Smooth muscle cell (in vitro differentiated cells): ENCODE results near the gene CLCN2. TPM values are rescaled to one million over a fixed set of nuclear protein-coding genes. Genes with fewer than 3 reads are reported as not detected.
A peak's percentile ranks its signal among the peaks of the same experiment; 100 is the strongest.

Source experiments
- DNase-seq: peaks from one replicate; lab custom pipeline; 2025; ENCODE audit not compliant: unreplicated experiment; lab: John Stamatoyannopoulos, UW
- H2AFZ ChIP-seq: fragments of 200-600 bp; sonication (generic); 2 replicates; pipeline ENCODE4 v1.6.0; 2016; ENCODE audit warnings: antibody characterized with exemption, low read depth, mild to moderate bottlenecking
- H3F3A ChIP-seq: fragments of 200-600 bp; sonication (generic); 2 replicates; pipeline ENCODE4 v1.6.0; 2017; ENCODE audit warnings: antibody characterized with exemption, low read depth
- H3K27ac ChIP-seq: fragments of 200-600 bp; sonication (generic); 2 replicates; pipeline ENCODE4 v1.5.1; 2016; ENCODE audit warnings: low read depth, mild to moderate bottlenecking
- H3K27me3 ChIP-seq: fragments of 200-600 bp; sonication (generic); 2 replicates; pipeline ENCODE4 v1.6.1; 2016; ENCODE audit warnings: low read depth, mild to moderate bottlenecking
- H3K36me3 ChIP-seq: fragments of 200-600 bp; sonication (generic); 2 replicates; pipeline ENCODE4 v1.5.1; 2016; ENCODE audit warnings: low read depth
- H3K4me1 ChIP-seq: fragments of 200-600 bp; sonication (generic); 2 replicates; pipeline ENCODE4 v1.5.1; 2016; ENCODE audit warnings: low read depth
- H3K4me2 ChIP-seq: fragments of 200-600 bp; sonication (generic); 2 replicates; pipeline ENCODE4 v1.6.0; 2016; ENCODE audit warnings: mild to moderate bottlenecking
- H3K4me3 ChIP-seq: fragments of 200-600 bp; sonication (generic); 2 replicates; pipeline ENCODE4 v1.5.1; 2016; ENCODE audit warnings: mild to moderate bottlenecking
- H3K79me2 ChIP-seq: fragments of 200-600 bp; sonication (generic); 2 replicates; pipeline ENCODE4 v1.6.0; 2016; ENCODE audit warnings: low read depth, mild to moderate bottlenecking
- H3K9ac ChIP-seq: fragments of 200-600 bp; sonication (generic); 2 replicates; pipeline ENCODE4 v1.6.0; 2016; ENCODE audit warnings: low read depth
- H3K9me3 ChIP-seq: fragments of 200-600 bp; sonication (generic); replicated peaks from 2 replicates; pipeline ENCODE4 v1.5.1; 2016; ENCODE audit warnings: low read depth
- H4K20me1 ChIP-seq: fragments of 200-600 bp; sonication (generic); 2 replicates; pipeline ENCODE4 v1.6.0; 2016; ENCODE audit warnings: low read depth
- WGBS: methylation state at CpG from one replicate; pipeline ENCODE4 v1.1.7; 2016; ENCODE audit warnings: low lambda C conversion rate; 5-methylcytosine and 5-hydroxymethylcytosine counted together
- polyA plus RNA-seq: library from polyadenylated mRNA; unstranded; fragments of >200 nt; fragmentation: Nextera tagmentation; extraction: Ambion mirVana; gene quantifications from 2 replicates; pipeline ENCODE4 v1.2.1, GENCODE V29; 2016
- total RNA-seq: library from RNA; depleted of rRNA; stranded (reverse); fragments of >200 nt; gene quantifications from 2 replicates; pipeline ENCODE4 v1.2.3, GENCODE V29; 2014
- TF ChIP-seq, protein P1 (sequence below): fragments of 200-600 bp; sonication (generic); IDR thresholded peaks from 2 replicates; pipeline ENCODE4 v1.5.1; 2017; ENCODE audit warnings: borderline replicate concordance, mild to moderate bottlenecking, antibody characterized with exemption; ENCODE audit not compliant: insufficient read depth, poor library complexity, severe bottlenecking

The CLCN2 gene
- total and polyA plus RNA-seq, 2 experiments from 2014 or later: 4.1 to 4.5 TPM

- H3K27me3 ChIP-seq: no peaks in the 10 kb centered on the region
- no peaks in the 10 kb centered on the region for H3K4me1 ChIP-seq
- TF ChIP-seq, protein P1, sequence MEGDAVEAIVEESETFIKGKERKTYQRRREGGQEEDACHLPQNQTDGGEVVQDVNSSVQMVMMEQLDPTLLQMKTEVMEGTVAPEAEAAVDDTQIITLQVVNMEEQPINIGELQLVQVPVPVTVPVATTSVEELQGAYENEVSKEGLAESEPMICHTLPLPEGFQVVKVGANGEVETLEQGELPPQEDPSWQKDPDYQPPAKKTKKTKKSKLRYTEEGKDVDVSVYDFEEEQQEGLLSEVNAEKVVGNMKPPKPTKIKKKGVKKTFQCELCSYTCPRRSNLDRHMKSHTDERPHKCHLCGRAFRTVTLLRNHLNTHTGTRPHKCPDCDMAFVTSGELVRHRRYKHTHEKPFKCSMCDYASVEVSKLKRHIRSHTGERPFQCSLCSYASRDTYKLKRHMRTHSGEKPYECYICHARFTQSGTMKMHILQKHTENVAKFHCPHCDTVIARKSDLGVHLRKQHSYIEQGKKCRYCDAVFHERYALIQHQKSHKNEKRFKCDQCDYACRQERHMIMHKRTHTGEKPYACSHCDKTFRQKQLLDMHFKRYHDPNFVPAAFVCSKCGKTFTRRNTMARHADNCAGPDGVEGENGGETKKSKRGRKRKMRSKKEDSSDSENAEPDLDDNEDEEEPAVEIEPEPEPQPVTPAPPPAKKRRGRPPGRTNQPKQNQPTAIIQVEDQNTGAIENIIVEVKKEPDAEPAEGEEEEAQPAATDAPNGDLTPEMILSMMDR: no peak
- peaks cover 44% of the 10 kb centered on the region for H3K36me3 ChIP-seq
- H3K9me3 ChIP-seq: no peaks in the 10 kb centered on the region
- H3K4me3 ChIP-seq: no peak overlapping the region
- 96% methylated on average over 21 of the region's 21 CpGs for WGBS
- H3K79me2 ChIP-seq: peaks cover 60% of the 10 kb centered on the region
- H3F3A ChIP-seq: peaks cover 40% of the 10 kb centered on the region
- DNase-seq: no peak
- H3K4me2 ChIP-seq: no peak overlapping the region
- H3K9ac ChIP-seq: no peak overlapping the region
- H2AFZ ChIP-seq: no peak overlapping the region
- no peak overlapping the region for H3K27ac ChIP-seq
- H4K20me1 ChIP-seq: peaks cover 99% of the 10 kb centered on the region
Observed at GRCh38 chr3:184327171-184327570, 34.2 kb downstream of the CLCN2 start.

DNA sequence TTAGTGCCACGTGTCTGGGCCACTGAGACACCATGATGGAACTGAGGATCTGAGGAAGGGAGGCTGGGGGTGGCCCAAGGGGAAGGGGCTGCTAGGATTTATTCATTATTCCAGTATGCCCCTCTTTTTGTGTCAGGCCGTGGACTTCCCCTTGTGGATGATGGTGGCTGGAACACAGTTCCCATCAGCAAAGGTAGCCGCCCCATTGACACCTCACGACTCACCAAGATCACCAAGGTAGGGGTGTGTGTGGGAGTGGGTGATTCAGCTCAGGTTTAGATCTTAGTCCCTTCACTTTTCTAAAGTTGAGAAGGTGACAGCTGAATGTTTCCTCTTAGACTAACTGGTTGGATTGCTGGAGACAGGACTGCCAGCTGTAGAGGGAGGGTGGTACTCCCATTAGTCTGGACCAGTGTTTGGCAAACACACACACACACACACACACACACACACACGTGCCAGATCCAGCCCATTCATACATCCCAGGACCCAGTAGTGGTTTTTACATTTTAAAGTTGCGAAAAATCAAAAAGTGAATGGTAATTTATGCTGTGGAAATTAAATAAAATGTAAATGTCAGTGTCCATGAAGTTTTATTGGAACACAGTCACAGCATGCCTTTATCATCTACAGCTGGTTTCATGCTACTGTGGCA, 35.6 kb downstream of the CLCN2 start:
- TF ChIP-seq, protein P1: no peak
- 91% methylated on average over 6 of the region's 6 CpGs for WGBS
- Histone ChIP-seq H3F3A (peaks cover 27% of the 10 kb centered on the region), H3K27me3 (no peaks in the 10 kb centered on the region), H3K4me1 (no peaks in the 10 kb centered on the region), H4K20me1 (peaks cover 99% of the 10 kb centered on the region), H3K27ac (peak overlapping the region; percentile 28), H3K79me2 (peaks cover 67% of the 10 kb centered on the region), H2AFZ (no peak overlapping the region), H3K4me2 (no peak overlapping the region), H3K9me3 (no peaks in the 10 kb centered on the region), H3K4me3 (no peak overlapping the region), H3K36me3 (peaks cover 40% of the 10 kb centered on the region), H3K9ac (no peak overlapping the region)
- no peak for DNase-seq

DNA sequence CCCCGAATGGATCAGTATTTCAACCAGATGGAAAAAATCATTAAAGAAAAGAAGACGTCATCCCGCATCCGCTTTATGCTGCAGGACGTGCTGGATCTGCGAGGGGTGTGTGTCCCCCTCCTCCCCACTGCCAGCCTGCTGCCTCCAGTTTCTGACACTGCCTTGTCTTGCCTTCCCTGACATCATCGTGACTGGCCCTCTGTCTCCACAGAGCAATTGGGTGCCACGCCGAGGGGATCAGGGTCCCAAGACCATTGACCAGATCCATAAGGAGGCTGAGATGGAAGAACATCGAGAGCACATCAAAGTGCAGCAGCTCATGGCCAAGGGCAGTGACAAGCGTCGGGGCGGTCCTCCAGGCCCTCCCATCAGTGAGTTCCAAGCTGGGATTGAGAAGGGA, 36.1 kb downstream of the CLCN2 start:
- no peak overlapping the region for H3K4me2 ChIP-seq
- peaks cover 22% of the 10 kb centered on the region for H3F3A ChIP-seq
- 94% methylated on average over 12 of the region's 13 CpGs for WGBS
- H2AFZ ChIP-seq: no peak overlapping the region
- TF ChIP-seq, protein P1: no peak
- H4K20me1 ChIP-seq: peaks cover 99% of the 10 kb centered on the region
- H3K79me2 ChIP-seq: peaks cover 67% of the 10 kb centered on the region
- H3K27me3 ChIP-seq: no peaks in the 10 kb centered on the region
- DNase-seq: no peak
- no peak overlapping the region for H3K9ac ChIP-seq
- no peaks in the 10 kb centered on the region for H3K9me3 ChIP-seq
- no peak overlapping the region for H3K27ac ChIP-seq
- no peak overlapping the region for H3K4me3 ChIP-seq
- peaks cover 40% of the 10 kb centered on the region for H3K36me3 ChIP-seq
- no peaks in the 10 kb centered on the region for H3K4me1 ChIP-seq

DNA sequence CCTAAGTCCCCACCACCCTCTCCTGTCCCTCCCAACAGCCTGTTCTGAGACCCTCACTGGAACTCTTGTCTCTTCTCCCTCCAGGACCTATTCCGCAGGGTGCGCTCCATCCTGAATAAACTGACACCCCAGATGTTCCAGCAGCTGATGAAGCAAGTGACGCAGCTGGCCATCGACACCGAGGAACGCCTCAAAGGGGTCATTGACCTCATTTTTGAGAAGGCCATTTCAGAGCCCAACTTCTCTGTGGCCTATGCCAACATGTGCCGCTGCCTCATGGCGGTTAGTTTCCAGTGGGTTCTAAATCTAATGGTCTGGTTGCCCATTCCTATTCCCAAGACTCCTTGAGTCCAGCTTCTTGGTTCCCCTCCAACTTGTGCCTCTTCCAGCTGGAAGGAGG, 37.7 kb downstream of the CLCN2 start:
- TF ChIP-seq, protein P1: no peak
- Histone ChIP-seq H3K4me1 (peaks cover 8% of the 10 kb centered on the region), H3K36me3 (peaks cover 34% of the 10 kb centered on the region), H3F3A (peaks cover 8% of the 10 kb centered on the region), H2AFZ (no peak overlapping the region), H3K4me2 (no peak overlapping the region), H3K79me2 (peaks cover 69% of the 10 kb centered on the region), H3K4me3 (no peak overlapping the region), H3K27ac (no peak overlapping the region), H3K9me3 (no peaks in the 10 kb centered on the region), H4K20me1 (peaks cover 100% of the 10 kb centered on the region), H3K27me3 (no peaks in the 10 kb centered on the region), H3K9ac (no peak overlapping the region)
- no peak for DNase-seq
- WGBS: 97% methylated on average over 8 of the region's 8 CpGs
